HEK293T (cell line): ENCODE results near the gene C5orf24.

ENCODE experiments used
- FOXA1 ChIP-seq: fragments of 450-650 bp; IDR thresholded peaks from 2 replicates; pipeline ENCODE4 v1.6.1; 2016; ENCODE audit warnings: mild to moderate bottlenecking
- FOXM1 ChIP-seq: fragments of 450-650 bp; IDR thresholded peaks from 2 replicates; pipeline ENCODE4 v1.6.1; 2017; ENCODE audit warnings: mild to moderate bottlenecking, borderline replicate concordance
- HDGF ChIP-seq: fragments of 450-650 bp; IDR thresholded peaks from 2 replicates; pipeline ENCODE4 v1.6.1; 2017; ENCODE audit warnings: antibody characterized with exemption, borderline replicate concordance
- PKNOX1 ChIP-seq: fragments of 450-650 bp; IDR thresholded peaks from 2 replicates; pipeline ENCODE4 v1.6.1; 2016
- SP1 ChIP-seq: fragments of 450-650 bp; IDR thresholded peaks from 2 replicates; pipeline ENCODE4 v1.6.1; 2017
- ZNF384 ChIP-seq: fragments of 450-650 bp; IDR thresholded peaks from 2 replicates; pipeline ENCODE4 v1.6.1; 2016

- no peak for TF ChIP-seq ZNF384
- TF ChIP-seq PKNOX1, result no peak
- no peak for TF ChIP-seq FOXM1
- no peak for TF ChIP-seq SP1
- no peak for TF ChIP-seq FOXA1
- no peak for TF ChIP-seq HDGF
These were observed 20.6 kb upstream of the C5orf24 start for GRCh38 chr5:134825212-134825611.
